GM19324 (cell line): ENCODE measurements around the gene SCUBE2.
A peak's percentile ranks its signal among the peaks of the same experiment; 100 is the strongest.

Source experiments
- ATAC-seq: cut with Tn5 transposase; IDR thresholded peaks from one replicate; pipeline ENCODE4 v1.9.1; 2021; ENCODE audit warnings: mild to moderate bottlenecking, moderate library complexity; ENCODE audit not compliant: unreplicated experiment, low FRiP score

SCUBE2 gene

GRCh38 chr11:9076046-9076445 lies 15.4 kb downstream of the SCUBE2 start:
- ATAC-seq, result no peak

- ATAC-seq, result no peak
Measured at GRCh38 chr11:9075556-9075955, 15.8 kb downstream of the SCUBE2 start.

DNA sequence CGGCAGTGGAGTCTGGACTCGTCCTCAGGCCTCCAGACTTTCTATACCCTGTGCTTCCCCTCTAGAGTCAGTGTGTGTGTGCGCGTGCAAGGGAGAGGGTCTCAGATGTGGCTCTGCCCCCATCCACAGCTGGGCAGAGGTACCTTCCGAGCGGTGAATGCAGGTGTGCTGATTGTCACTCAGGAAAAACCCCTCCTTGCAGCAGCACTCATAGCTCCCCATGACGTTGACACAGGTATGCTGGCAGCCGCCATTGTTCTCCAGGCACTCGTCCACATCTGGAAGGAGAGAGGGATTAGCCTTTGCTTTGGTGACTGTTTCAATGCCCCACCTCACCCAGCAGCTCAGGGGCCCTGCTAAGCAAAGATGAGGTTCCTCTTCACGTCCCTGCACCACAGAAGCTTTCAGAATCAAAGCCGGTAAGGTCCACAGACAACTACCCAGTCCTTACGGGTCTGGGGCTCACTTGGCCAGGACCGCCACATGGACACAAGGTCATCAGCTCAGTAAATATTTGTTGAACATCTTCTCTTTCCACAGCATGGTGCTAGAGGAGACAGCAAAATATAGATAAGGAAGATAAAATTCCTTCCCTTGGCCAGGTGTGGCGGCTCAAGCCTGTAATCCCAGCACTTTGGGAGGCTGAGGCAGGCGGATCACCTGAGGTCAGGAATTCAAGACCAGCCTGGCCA lies 16.9 kb downstream of the SCUBE2 start:
- ATAC-seq, result no peak

DNA sequence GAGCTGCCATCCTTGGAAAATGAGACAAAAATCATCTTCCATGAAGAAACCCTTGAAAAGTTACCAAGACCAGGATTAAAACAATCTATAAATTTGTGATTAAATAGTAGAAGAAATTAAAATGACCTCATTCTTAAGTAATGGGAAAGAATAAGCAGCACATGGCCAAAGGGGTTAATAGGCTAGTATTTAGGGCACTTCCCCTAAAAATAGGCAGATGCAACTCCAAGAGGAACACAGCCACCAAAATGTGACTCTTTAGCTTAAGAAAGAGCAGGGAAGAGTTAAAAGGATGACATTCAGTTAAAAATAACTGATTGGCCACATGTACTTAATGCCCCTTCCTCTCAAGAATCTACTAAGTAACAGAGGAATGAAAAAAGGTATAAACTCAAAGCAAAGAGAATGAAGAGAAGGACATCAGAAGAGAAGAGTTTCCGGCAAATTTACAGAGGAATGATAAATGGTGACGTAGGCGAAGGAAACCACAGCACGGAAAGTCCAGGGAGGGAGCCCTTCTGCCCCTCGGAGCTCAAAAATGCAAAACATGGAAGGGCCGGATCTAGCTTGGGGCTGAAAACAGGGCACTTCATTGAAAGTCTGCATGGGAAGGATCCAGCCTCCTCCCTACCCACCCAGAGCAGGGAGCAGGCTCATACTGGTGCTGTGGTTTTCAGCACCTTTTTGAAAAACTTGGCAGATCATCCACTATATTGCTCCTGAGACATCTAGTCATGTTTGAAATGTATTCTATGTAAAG lies 17.8 kb downstream of the SCUBE2 start:
- no peak for ATAC-seq

- no peak for ATAC-seq
Measured at GRCh38 chr11:9072626-9073176, 18.7 kb downstream of the SCUBE2 start.

- no peak for ATAC-seq
Measured at GRCh38 chr11:9071692-9072091, 19.7 kb downstream of the SCUBE2 start.

- ATAC-seq, result no peak
Measured at GRCh38 chr11:9070749-9071491, 20.5 kb downstream of the SCUBE2 start.

- no peak for ATAC-seq
Measured at GRCh38 chr11:9069862-9070470, 21.4 kb downstream of the SCUBE2 start.

DNA sequence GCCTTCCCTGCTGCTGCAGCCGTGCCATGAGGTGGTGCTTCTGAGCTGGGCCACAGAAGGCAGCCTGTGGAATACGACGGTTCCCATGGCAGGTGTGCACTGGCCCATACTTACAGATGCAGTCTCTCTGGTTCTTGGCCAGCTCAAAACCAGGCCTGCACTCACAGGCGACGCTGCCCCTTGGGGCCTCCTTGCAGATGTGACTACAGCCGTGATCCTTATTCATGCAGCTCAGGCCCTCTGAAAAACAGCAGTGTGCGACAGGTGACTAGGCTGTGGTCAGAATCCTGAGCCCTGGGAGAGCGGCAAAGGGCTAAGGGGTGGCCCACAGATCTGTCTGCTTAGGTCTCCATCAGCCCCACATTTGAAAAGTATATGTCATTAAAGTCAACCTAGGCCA lies 22.1 kb downstream of the SCUBE2 start:
- no peak for ATAC-seq

GRCh38 chr11:9066433-9066925 lies 24.9 kb downstream of the SCUBE2 start:
- no peak for ATAC-seq

DNA sequence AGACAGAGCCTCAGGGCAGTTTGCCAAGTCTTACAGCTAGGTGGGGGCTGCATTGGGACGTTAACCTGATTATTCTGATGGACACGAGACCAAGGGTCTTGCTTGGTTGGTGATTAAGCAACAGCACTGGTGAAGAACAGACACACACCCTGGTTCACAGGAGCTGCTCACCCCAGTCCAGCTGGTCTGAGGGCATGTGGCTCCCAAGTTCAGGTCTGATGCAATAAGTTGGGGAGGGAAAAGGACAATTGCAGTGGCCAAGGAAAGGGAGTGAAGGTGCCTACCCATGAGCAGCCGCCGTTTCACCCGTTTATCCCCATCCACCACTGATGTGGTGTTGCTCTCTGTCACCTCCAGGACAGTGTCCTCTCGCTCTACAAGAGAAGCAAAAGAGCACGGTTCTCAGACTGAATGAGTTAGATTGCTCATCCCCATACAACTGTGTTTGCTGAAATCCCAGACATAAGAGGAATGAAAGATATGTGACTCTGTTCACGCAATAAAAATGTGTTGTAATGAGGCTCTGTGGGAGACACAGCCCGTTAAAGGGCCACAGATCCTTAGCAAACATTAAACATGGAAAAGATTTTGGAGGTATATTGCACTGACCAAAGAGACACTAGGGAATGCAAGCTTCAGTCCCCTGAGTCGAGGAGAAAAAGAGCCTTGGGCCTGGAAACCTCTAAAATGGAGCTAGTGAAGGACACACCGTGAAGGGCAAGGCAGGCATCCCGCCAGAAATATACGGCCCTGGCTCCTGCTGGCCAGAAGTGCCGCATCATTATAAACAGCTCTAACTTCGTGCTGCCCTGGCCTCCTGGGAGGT lies 25.6 kb downstream of the SCUBE2 start:
- no peak for ATAC-seq

DNA sequence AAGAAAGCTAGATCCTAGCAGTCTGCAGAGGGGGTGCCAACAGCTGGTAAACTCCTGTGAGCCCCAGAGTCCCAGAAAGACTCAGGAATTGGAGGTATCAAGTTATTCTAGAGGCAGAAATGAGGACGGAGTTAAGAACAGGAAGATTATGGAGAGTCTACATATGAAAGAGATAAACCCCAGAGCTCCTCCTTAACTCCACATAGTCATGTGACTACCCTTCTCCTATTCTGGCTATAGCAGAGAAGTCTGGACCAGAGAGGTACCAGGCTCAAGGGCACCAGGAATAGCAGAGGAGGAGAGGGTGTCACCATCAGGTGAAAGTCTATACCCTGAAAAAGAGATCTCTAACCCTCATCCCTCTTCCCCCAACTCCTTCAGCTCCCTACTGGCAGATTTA lies 29.6 kb downstream of the SCUBE2 start:
- no peak for ATAC-seq

GRCh38 chr11:9060700-9061111 lies 30.7 kb downstream of the SCUBE2 start:
- peak; percentile 84 for ATAC-seq

- no peak for ATAC-seq
Measured at GRCh38 chr11:9059406-9059805, 32.0 kb downstream of the SCUBE2 start.

DNA sequence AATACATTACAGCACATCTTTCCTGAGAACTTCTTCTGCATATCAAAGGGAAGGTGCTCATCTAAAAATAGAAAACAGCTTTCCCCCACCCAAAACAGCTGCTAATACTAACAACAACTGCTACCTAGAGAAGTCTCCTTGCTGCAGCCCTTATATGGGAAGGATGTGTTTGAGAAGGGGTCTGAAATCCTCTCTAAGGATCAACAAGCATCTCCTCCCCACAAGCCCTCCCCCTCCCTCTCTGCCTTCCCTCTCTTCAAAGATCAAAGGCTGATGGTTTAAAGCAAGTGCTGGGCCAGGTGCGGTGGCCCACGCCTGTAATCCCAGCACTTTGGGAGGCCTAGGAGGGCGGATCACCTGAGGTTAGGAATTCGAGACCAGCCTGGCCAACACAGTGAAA lies 33.5 kb downstream of the SCUBE2 start:
- ATAC-seq, result no peak

- ATAC-seq, result no peak
Measured at GRCh38 chr11:9057007-9057406, 34.4 kb downstream of the SCUBE2 start.

- no peak for ATAC-seq
Measured at GRCh38 chr11:9056467-9056866, 34.9 kb downstream of the SCUBE2 start.

DNA sequence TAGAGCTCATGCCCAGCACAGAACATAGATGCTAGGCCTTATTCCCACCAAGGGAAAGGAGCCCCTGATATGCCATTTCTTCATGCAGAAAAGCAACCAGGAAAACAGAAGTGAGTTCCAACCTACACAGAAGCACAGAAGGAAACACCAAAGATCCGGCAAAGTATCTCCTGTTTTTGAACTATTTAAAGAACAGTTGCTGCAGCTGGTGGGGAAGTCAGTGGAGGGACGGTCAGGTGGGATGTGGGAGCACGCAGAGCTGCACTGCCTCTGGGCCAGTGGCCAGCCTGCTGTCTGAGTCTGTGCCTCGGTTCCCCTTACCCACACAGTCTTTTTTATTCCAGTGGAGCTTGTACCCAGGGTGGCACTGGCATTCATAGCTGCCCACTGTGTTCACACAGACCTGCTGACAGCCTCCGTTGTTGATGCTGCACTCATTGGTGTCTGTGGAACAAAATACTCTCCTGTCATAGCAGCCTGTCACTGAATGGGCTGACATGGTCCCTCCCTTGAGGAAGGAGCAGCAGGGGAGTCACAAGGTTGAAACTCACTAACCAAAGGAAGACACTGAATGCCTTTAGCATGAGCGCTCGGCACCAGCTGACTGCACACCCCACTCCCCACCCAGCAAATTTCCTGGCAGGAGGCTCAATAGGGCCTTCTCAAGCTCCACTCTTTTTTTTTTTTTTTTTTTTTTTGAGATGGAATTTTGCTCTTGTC lies 37.9 kb downstream of the SCUBE2 start:
- no peak for ATAC-seq

DNA sequence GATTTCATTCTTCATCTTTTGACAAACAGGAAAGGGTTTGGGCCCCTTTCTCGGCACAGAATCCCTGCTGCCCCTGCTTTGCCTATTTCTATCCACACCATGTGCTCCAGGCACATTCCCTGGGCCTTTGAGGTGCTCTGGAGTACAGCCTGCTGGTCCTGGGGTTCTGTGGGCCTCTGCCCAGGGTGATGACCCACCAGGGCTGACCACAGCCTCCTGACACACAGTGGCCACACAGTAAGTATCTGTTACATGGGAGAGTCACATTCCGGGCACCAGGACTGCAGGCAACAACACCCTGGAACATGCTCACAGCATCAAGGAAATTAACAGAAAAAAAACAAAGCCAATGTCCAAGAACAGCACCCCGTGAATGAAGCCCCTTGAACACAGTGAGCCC lies 39.1 kb downstream of the SCUBE2 start:
- ATAC-seq, result no peak
